B cell (primary cell): ENCODE data around the gene FAM120B. TPM values are rescaled to one million over a fixed set of nuclear protein-coding genes. Genes with fewer than 3 reads are reported as not detected.

Experiments used
- ATAC-seq: fragments of 200-7000 bp; cut with Tn5 transposase; one replicate; pipeline ENCODE4 v1.10.0; 2021; ENCODE audit warnings: low read depth, mild to moderate bottlenecking, moderate number of reproducible peaks, moderate library complexity
- CTCF ChIA-PET: fragments of 350-600 bp; sonication (Branson Sonifier 250); formaldehyde crosslinking; loops from one replicate; lab custom pipeline; 2021; ENCODE audit warnings: antibody characterized with exemption, inconsistent platforms; lab: Charles Lee
- POLR2A ChIA-PET: fragments of 350-600 bp; sonication (Branson Sonifier 250); formaldehyde crosslinking; loops from one replicate; lab custom pipeline; 2021; ENCODE audit warnings: antibody characterized with exemption; lab: Charles Lee
- DNase-seq: peaks from one replicate; pipeline ENCODE4 v3.0.0; 2013
- H2AFZ ChIP-seq: 2 replicates; pipeline ENCODE4 v1.6.1; 2012; ENCODE audit warnings: mild to moderate bottlenecking, low read depth, low read length; ENCODE audit not compliant: insufficient read depth, poor library complexity, severe bottlenecking
- H3K27ac ChIP-seq, 2 donors: 1 replicate in 1 of 2; 2 replicates in 1 of 2; pipeline ENCODE4 v1.5.1; 2012 to 2013; ENCODE audit warnings: low read length in 2 of 2, mild to moderate bottlenecking in 2 of 2, moderate library complexity in 1 of 2
- H3K27me3 ChIP-seq, 4 experiments: fragments of 200-600 bp in 1 of 4; sonication (generic) in 1 of 4; replicated peaks in 1 of 4; 1 replicate in 2 of 4; 2 replicates in 2 of 4; pipeline versions ENCODE4 v1.6.1 to v1.7.0; 2013 to 2016; ENCODE audit warnings: low read length in 3 of 4, mild to moderate bottlenecking in 2 of 4, mixed read lengths in 1 of 4, moderate library complexity in 1 of 4; ENCODE audit not compliant: insufficient read depth in 4 of 4, control insufficient read depth in 3 of 4; ENCODE audit errors: control extremely low read depth in 1 of 4
- H3K36me3 ChIP-seq, 2 experiments: replicated peaks in 1 of 2; 1 replicate in 1 of 2; 2 replicates in 1 of 2; pipeline versions ENCODE4 v1.6.1 to v1.7.1; 2013; ENCODE audit warnings: low read length in 1 of 2; ENCODE audit not compliant: insufficient read depth in 2 of 2, control insufficient read depth in 1 of 2; ENCODE audit errors: control extremely low read depth in 1 of 2, extremely low read depth in 1 of 2
- H3K4me1 ChIP-seq, 2 donors: fragments of 200-600 bp in 1 of 2; sonication (generic) in 1 of 2; 1 replicate in 1 of 2; 2 replicates in 1 of 2; pipeline versions ENCODE4 v1.5.1 to v1.6.1; 2013 to 2017; ENCODE audit warnings: low read length in 2 of 2; ENCODE audit not compliant: control insufficient read depth in 2 of 2, insufficient read depth in 2 of 2
- H3K4me2 ChIP-seq: replicated peaks from 2 replicates; pipeline ENCODE3; 2012; ENCODE audit warnings: mild to moderate bottlenecking, low read depth, low read length; ENCODE audit not compliant: poor library complexity, severe bottlenecking
- H3K4me3 ChIP-seq, 5 experiments: fragments of 200-600 bp in 1 of 5; sonication (generic) in 1 of 5; 1 replicate in 3 of 5; 2 replicates in 2 of 5; pipeline versions ENCODE4 v1.5.1 to v1.7.0; 2011 to 2016; ENCODE audit warnings: low read length in 4 of 5, mild to moderate bottlenecking in 4 of 5, low read depth in 2 of 5, control low read depth in 1 of 5, moderate library complexity in 1 of 5; ENCODE audit not compliant: insufficient read depth in 1 of 5; ENCODE audit errors: control extremely low read depth in 1 of 5, extremely low read depth in 1 of 5
- H3K79me2 ChIP-seq: fragments of 200-600 bp; sonication (generic); one replicate; pipeline ENCODE4 v1.6.0; 2016; ENCODE audit warnings: low read length; ENCODE audit not compliant: control insufficient read depth, insufficient read depth
- H3K9ac ChIP-seq: fragments of 200-600 bp; sonication (generic); 2 replicates; pipeline ENCODE4 v1.6.1; 2017; ENCODE audit warnings: mild to moderate bottlenecking, low read length, moderate library complexity
- H3K9me3 ChIP-seq, 3 donors: one replicate each; pipeline versions ENCODE4 v1.6.1 to v1.7.1; 2013; ENCODE audit warnings: low read length in 2 of 3; ENCODE audit not compliant: control insufficient read depth in 2 of 3, insufficient read depth in 1 of 3; ENCODE audit errors: control extremely low read depth in 1 of 3
- H4K20me1 ChIP-seq: 2 replicates; pipeline ENCODE4 v1.6.0; 2012; ENCODE audit warnings: mild to moderate bottlenecking, low read length; ENCODE audit not compliant: insufficient read depth, control insufficient read depth, poor library complexity, severe bottlenecking
- H3K27ac Mint-ChIP-seq: one replicate; pipeline ENCODE4 v1.8.0; 2021; ENCODE audit warnings: mixed read lengths
- H3K27me3 Mint-ChIP-seq: one replicate; pipeline ENCODE4 v1.8.0; 2021; ENCODE audit warnings: mixed read lengths
- H3K4me1 Mint-ChIP-seq: one replicate; pipeline ENCODE4 v1.8.0; 2021; ENCODE audit warnings: mixed read lengths
- H3K4me3 Mint-ChIP-seq: one replicate; pipeline ENCODE4 v1.8.0; 2021; ENCODE audit warnings: mixed read lengths
- H3K9me3 Mint-ChIP-seq: one replicate; pipeline ENCODE4 v1.8.0; 2022; ENCODE audit warnings: mixed read lengths; ENCODE audit not compliant: insufficient read depth
- CTCF ChIP-seq: fragments of 200-600 bp; IDR thresholded peaks from one replicate; pipeline ENCODE4 v1.8.0; 2022; ENCODE audit warnings: antibody characterized with exemption, mild to moderate bottlenecking
- EZH2 ChIP-seq: IDR thresholded peaks from 2 replicates; pipeline ENCODE4 v1.6.1; 2012; ENCODE audit warnings: borderline replicate concordance, low read depth, mild to moderate bottlenecking, moderate library complexity, low read length; ENCODE audit not compliant: insufficient read depth, poor library complexity, severe bottlenecking
- WGBS: methylation state at CpG from one replicate; pipeline ENCODE4 v1.1.5; 2013; ENCODE audit warnings: missing lambda C conversion rate; ENCODE audit not compliant: insufficient coverage; 5-methylcytosine and 5-hydroxymethylcytosine counted together
- intact Hi-C: fragments of 100-400 bp; cut with micrococcal nuclease; formaldehyde crosslinking; loops from one replicate; pipeline ENCODE4 v1.10.0; 2022
- polyA plus RNA-seq: library from polyadenylated mRNA; depleted of rRNA; stranded (reverse); fragments of >200 nt; gene quantifications from 2 replicates; pipeline ENCODE4 v1.2.3, GENCODE V29; 2012
- total RNA-seq, 2 donors: library from RNA; stranded (reverse); fragments of 120-200 nt in 1 of 2; gene quantifications; 1 replicate in 1 of 2; 2 replicates in 1 of 2; pipeline versions ENCODE4 v1.2.3 to v1.2.4, GENCODE V29; 2013 to 2022

FAM120B gene
- total and polyA plus RNA-seq, 2 donors (not counting 1 experiment from before 2014, with no cell fraction given), result 12.5 to 51.7 TPM

- peaks cover 10% of the 10 kb centered on the region for H3K9me3 Mint-ChIP-seq
- WGBS, result 98% methylated on average over 4 of the region's 5 CpGs
These were observed 103.7 kb downstream of the FAM120B start for GRCh38 chr6:170410241-170410640.

DNA sequence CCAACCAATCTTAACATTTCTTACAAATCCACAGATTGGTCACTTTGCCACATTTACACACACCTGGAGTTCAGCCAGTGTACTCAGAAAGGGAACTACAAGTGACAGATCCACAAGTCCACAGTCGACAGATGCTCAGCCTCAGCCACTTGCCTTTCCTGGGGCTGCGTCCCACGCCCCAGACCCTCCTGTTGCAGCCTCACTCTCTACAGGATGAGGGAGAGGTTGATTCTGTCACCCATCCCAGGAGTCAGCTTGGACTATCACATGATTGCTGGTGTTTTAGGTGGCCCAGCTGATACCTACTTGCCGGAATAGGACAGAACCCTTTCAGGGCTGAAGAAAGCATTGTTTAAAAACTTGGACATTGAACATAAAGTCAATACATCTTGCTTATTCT, 108.8 kb downstream of the FAM120B start:
- Mint-ChIP-seq H3K9me3 (peaks cover 10% of the 10 kb centered on the region), H3K4me3 (no peak overlapping the region), H3K4me1 (no peaks in the 10 kb centered on the region), H3K27ac (no peak overlapping the region), H3K27me3 (peaks cover 14% of the 10 kb centered on the region)
- Histone ChIP-seq H3K4me2 (no peak overlapping the region), H4K20me1 (no peaks in the 10 kb centered on the region), H2AFZ (no peak overlapping the region), H3K9me3 (peaks cover 0 to 29% (median 10%) of the 10 kb centered on the region in 3 donors), H3K9ac (no peak overlapping the region), H3K4me3 (no peak overlapping the region), H3K27ac (no peak overlapping the region), H3K4me1 (no peaks in the 10 kb centered on the region), H3K79me2 (no peaks in the 10 kb centered on the region), H3K36me3 (no peaks in the 10 kb centered on the region), H3K27me3 (peaks cover 0 to 12% (median 0%) of the 10 kb centered on the region in 4 experiments)
- ChIA-PET CTCF (no interaction called here), POLR2A (no interaction called here)
- DNase-seq (no peak), ATAC-seq (no peak)
- intact Hi-C loops, result no loop called here
- WGBS, result 82% methylated on average over 3 of the region's 4 CpGs
- no peak for TF ChIP-seq CTCF
- TF ChIP-seq EZH2, result no peak

More at GRCh38 chr6:170410241-170410640, 103.7 kb downstream of the FAM120B start:
- ATAC-seq (no peak), DNase-seq (no peak)
- no peak overlapping the region for H3K27ac Mint-ChIP-seq
- no peaks in the 10 kb centered on the region for H3K4me1 ChIP-seq
- H3K9ac ChIP-seq, result no peak overlapping the region
- TF ChIP-seq CTCF (no peak), EZH2 (no peak)
- no peak overlapping the region for H3K4me2 ChIP-seq
- peaks cover 0 to 20% (median 14%) of the 10 kb centered on the region in 3 donors for H3K9me3 ChIP-seq
- peaks cover 0 to 8% of the 10 kb centered on the region in 2 experiments for H3K36me3 ChIP-seq
- no peak overlapping the region for H2AFZ ChIP-seq
- H3K27me3 Mint-ChIP-seq, result no peaks in the 10 kb centered on the region
- no peak overlapping the region for H3K4me3 Mint-ChIP-seq
- ChIA-PET CTCF (no interaction called here), POLR2A (no interaction called here)
- no peaks in the 10 kb centered on the region for H3K4me1 Mint-ChIP-seq
- H3K79me2 ChIP-seq, result no peaks in the 10 kb centered on the region
- intact Hi-C loops, result no loop called here
- H4K20me1 ChIP-seq, result no peaks in the 10 kb centered on the region
- H3K4me3 ChIP-seq, result no peak overlapping the region
- no peaks in the 10 kb centered on the region for H3K27me3 ChIP-seq
- no peak overlapping the region for H3K27ac ChIP-seq
